ENCODE measurements around the gene SCFD2. TPM values are rescaled to one million over a fixed set of nuclear protein-coding genes. Genes with fewer than 3 reads are reported as not detected.
A peak's percentile ranks its signal among the peaks of the same experiment; 100 is the strongest.

The SCFD2 gene
- polyA plus RNA-seq, 1 donor from 2014 or later, result 5.0 TPM

DNA sequence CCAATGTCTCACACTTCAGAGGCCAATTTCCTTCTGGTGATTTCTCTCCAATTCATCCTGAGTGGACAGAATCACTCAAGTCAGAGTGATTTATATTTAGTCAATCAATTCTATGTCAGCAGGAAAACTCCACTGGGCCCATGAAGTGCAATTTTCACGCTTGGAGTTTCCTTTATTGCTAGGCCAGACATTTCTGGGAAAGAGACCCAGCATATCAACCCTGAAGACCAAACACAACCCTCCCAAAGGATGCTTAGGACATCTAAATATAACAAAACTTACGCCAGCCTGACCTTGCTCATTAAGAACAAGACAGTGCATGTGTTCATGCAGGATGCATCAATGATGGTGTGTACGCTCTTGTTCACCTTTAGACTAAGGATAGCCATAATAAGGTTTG lies 347.4 kb downstream of the SCFD2 start:
- no peaks in the 10 kb centered on the region for H3K9me2 ChIP-seq (ENCODE audit: insufficient read depth, low read length)
- no peak overlapping the region for H3K4me3 ChIP-seq (ENCODE audit: low read length)
- no peaks in the 10 kb centered on the region for H3K9me3 ChIP-seq (ENCODE audit: low read length)
- H3F3A ChIP-seq (ENCODE audit: insufficient read depth, low read length, poor library complexity, severe bottlenecking), result no peaks in the 10 kb centered on the region
- no peaks in the 10 kb centered on the region for H4K20me1 ChIP-seq (ENCODE audit: insufficient read depth)
- no peaks in the 10 kb centered on the region for H3K36me3 ChIP-seq (ENCODE audit: insufficient read depth, low read length)
- no peak overlapping the region for H3K27ac ChIP-seq (ENCODE audit: low read length)
- no peak overlapping the region for H3K4me2 ChIP-seq (ENCODE audit: low read length)
- no peaks in the 10 kb centered on the region for H3K79me2 ChIP-seq (replicated peaks; ENCODE audit: insufficient read depth, low read length)
- H3K9ac ChIP-seq (ENCODE audit: low read length), result no peak overlapping the region
- no peaks in the 10 kb centered on the region for H3K27me3 ChIP-seq (ENCODE audit: insufficient read depth, low read depth, low read length)
- no peak overlapping the region for H2AFZ ChIP-seq (ENCODE audit: low read depth, low read length)
- TF ChIP-seq MXI1 (conservative IDR thresholded peaks at IDR 0.05; ENCODE audit: poor library complexity, severe bottlenecking) (no peak), EZH2 (IDR thresholded peaks at IDR 0.05; ENCODE audit: borderline replicate concordance, insufficient read depth, low read length, poor library complexity, severe bottlenecking) (no peak), RAD21 (conservative IDR thresholded peaks at IDR 0.05) (no peak)
- TF ChIP-seq, protein P1, sequence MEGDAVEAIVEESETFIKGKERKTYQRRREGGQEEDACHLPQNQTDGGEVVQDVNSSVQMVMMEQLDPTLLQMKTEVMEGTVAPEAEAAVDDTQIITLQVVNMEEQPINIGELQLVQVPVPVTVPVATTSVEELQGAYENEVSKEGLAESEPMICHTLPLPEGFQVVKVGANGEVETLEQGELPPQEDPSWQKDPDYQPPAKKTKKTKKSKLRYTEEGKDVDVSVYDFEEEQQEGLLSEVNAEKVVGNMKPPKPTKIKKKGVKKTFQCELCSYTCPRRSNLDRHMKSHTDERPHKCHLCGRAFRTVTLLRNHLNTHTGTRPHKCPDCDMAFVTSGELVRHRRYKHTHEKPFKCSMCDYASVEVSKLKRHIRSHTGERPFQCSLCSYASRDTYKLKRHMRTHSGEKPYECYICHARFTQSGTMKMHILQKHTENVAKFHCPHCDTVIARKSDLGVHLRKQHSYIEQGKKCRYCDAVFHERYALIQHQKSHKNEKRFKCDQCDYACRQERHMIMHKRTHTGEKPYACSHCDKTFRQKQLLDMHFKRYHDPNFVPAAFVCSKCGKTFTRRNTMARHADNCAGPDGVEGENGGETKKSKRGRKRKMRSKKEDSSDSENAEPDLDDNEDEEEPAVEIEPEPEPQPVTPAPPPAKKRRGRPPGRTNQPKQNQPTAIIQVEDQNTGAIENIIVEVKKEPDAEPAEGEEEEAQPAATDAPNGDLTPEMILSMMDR (IDR thresholded peaks at IDR 0.05; ENCODE audit: poor library complexity, severe bottlenecking), result no peak
- TF ChIP-seq, protein P2, sequence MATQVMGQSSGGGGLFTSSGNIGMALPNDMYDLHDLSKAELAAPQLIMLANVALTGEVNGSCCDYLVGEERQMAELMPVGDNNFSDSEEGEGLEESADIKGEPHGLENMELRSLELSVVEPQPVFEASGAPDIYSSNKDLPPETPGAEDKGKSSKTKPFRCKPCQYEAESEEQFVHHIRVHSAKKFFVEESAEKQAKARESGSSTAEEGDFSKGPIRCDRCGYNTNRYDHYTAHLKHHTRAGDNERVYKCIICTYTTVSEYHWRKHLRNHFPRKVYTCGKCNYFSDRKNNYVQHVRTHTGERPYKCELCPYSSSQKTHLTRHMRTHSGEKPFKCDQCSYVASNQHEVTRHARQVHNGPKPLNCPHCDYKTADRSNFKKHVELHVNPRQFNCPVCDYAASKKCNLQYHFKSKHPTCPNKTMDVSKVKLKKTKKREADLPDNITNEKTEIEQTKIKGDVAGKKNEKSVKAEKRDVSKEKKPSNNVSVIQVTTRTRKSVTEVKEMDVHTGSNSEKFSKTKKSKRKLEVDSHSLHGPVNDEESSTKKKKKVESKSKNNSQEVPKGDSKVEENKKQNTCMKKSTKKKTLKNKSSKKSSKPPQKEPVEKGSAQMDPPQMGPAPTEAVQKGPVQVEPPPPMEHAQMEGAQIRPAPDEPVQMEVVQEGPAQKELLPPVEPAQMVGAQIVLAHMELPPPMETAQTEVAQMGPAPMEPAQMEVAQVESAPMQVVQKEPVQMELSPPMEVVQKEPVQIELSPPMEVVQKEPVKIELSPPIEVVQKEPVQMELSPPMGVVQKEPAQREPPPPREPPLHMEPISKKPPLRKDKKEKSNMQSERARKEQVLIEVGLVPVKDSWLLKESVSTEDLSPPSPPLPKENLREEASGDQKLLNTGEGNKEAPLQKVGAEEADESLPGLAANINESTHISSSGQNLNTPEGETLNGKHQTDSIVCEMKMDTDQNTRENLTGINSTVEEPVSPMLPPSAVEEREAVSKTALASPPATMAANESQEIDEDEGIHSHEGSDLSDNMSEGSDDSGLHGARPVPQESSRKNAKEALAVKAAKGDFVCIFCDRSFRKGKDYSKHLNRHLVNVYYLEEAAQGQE (IDR thresholded peaks at IDR 0.05; ENCODE audit: borderline replicate concordance), result no peak

DNA sequence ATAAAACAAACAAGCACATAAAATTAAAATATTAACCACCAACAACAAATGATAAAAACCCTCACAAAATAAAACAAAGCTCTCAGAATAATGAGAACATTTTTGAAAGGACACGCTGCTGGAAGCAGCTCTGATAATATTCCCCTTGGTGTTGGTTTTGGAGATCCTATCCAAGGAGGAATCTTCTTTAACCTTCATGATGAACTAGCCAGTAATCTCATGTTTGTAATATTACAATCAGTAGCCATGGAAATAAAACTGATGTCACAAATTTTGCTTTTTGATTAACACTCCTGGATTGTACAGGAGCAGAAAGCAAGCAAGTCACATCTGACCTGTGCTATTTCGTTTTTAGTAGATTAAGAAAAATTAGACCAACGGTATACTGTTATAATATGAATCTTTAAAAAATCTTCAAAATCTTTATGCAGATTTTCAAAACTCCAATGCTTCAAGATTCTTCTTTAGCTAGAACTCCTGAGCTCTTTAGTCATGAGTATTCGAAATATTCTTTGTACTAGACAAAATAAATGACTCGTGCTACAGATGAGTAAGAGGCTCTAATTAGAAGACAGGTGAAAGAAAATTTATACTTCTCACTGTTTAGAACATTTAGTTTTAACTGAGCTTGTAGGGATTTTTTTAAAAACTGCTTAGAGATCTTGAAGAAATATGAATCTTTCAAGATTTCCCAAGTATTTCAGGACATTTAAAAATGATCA lies 349.6 kb downstream of the SCFD2 start:
- H3K9me3 ChIP-seq (ENCODE audit: low read length), result no peaks in the 10 kb centered on the region
- H3K4me2 ChIP-seq (ENCODE audit: low read length), result no peak overlapping the region
- H3F3A ChIP-seq (ENCODE audit: insufficient read depth, low read length, poor library complexity, severe bottlenecking), result no peaks in the 10 kb centered on the region
- no peaks in the 10 kb centered on the region for H4K20me1 ChIP-seq (ENCODE audit: insufficient read depth)
- TF ChIP-seq EP300 (conservative IDR thresholded peaks at IDR 0.05; ENCODE audit: poor library complexity, severe bottlenecking), result no peak
- TF ChIP-seq POLR2AphosphoS5 (IDR thresholded peaks at IDR 0.05), result no peak
- no peaks in the 10 kb centered on the region for H3K9me2 ChIP-seq (ENCODE audit: insufficient read depth, low read length)
- H3K4me3 ChIP-seq (ENCODE audit: low read length), result no peak overlapping the region
- no peaks in the 10 kb centered on the region for H3K79me2 ChIP-seq (replicated peaks; ENCODE audit: insufficient read depth, low read length)
- no peaks in the 10 kb centered on the region for H3K27me3 ChIP-seq (ENCODE audit: insufficient read depth, low read depth, low read length)
- H2AFZ ChIP-seq (ENCODE audit: low read depth, low read length), result no peak overlapping the region
- H3K36me3 ChIP-seq (ENCODE audit: insufficient read depth, low read length), result no peaks in the 10 kb centered on the region
- H3K9ac ChIP-seq (ENCODE audit: low read length), result no peak overlapping the region
- H3K27ac ChIP-seq (ENCODE audit: low read length), result no peak overlapping the region

DNA sequence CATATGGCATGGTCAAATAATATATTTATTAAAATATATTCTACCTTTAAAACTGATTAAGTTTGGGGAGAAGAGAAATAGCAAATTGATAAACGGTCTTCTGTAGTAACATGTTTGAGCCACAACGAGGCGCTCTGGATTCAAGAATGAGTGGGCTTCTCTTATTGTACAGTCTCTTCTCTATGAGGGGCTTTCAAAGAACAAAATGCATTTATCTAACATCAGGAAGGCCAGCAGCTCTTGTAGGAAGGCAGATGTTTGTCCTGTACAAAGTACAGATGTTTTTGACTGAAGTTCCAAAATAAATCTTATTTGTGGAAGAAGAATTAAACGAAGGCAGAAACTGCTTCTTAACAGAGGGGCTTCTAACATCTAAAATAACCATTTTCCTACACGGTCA lies 350.2 kb downstream of the SCFD2 start:
- Histone ChIP-seq H3K4me3 (ENCODE audit: low read length) (no peak overlapping the region), H3K36me3 (ENCODE audit: insufficient read depth, low read length) (no peaks in the 10 kb centered on the region), H3K27ac (ENCODE audit: low read length) (no peak overlapping the region), H2AFZ (ENCODE audit: low read depth, low read length) (no peak overlapping the region), H4K20me1 (ENCODE audit: insufficient read depth) (no peaks in the 10 kb centered on the region), H3K27me3 (ENCODE audit: insufficient read depth, low read depth, low read length) (no peaks in the 10 kb centered on the region), H3K9ac (ENCODE audit: low read length) (no peak overlapping the region), H3K9me3 (ENCODE audit: low read length) (no peaks in the 10 kb centered on the region), H3K4me2 (ENCODE audit: low read length) (no peak overlapping the region), H3K79me2 (replicated peaks; ENCODE audit: insufficient read depth, low read length) (no peaks in the 10 kb centered on the region), H3F3A (ENCODE audit: insufficient read depth, low read length, poor library complexity, severe bottlenecking) (no peaks in the 10 kb centered on the region), H3K9me2 (ENCODE audit: insufficient read depth, low read length) (no peaks in the 10 kb centered on the region)
- TF ChIP-seq EP300 (conservative IDR thresholded peaks at IDR 0.05; ENCODE audit: poor library complexity, severe bottlenecking), result no peak
- no peak for TF ChIP-seq EZH2 (IDR thresholded peaks at IDR 0.05; ENCODE audit: borderline replicate concordance, insufficient read depth, low read length, poor library complexity, severe bottlenecking)
- no peak for TF ChIP-seq TAF1 (IDR thresholded peaks at IDR 0.05; ENCODE audit: low read depth)
- TF ChIP-seq, protein P2 (IDR thresholded peaks at IDR 0.05; ENCODE audit: borderline replicate concordance), result no peak
- TF ChIP-seq RAD21 (conservative IDR thresholded peaks at IDR 0.05), result peak; percentile 87
- TF ChIP-seq MXI1 (conservative IDR thresholded peaks at IDR 0.05; ENCODE audit: poor library complexity, severe bottlenecking), result no peak
- peak; percentile 89 for TF ChIP-seq SMC3 (conservative IDR thresholded peaks at IDR 0.05; ENCODE audit: poor library complexity)
- TF ChIP-seq, protein P1 (IDR thresholded peaks at IDR 0.05; ENCODE audit: poor library complexity, severe bottlenecking), result peak; percentile 76
- no peak for TF ChIP-seq POLR2AphosphoS5 (IDR thresholded peaks at IDR 0.05)
